NCI-H2196 treated with DMSO at 0.1 percent for 48 hours (cell line): ENCODE results near the gene KIF16B.
"Not testable (repeated sequence)": the region's sequence is repeated elsewhere in the genome, so short reads cannot be mapped to it uniquely, and the experiment has no call there.

Experiments used
- DNase-seq: peaks from one replicate; lab custom pipeline; 2025; ENCODE audit not compliant: unreplicated experiment; lab: John Stamatoyannopoulos, UW

Gene KIF16B

GRCh38 chr20:16596404-16596803, 23.2 kb upstream of the KIF16B start:
- DNase-seq, result not testable (repeated sequence)

- no peak for DNase-seq
Measured at GRCh38 chr20:16595376-16595775, 22.1 kb upstream of the KIF16B start.

DNA sequence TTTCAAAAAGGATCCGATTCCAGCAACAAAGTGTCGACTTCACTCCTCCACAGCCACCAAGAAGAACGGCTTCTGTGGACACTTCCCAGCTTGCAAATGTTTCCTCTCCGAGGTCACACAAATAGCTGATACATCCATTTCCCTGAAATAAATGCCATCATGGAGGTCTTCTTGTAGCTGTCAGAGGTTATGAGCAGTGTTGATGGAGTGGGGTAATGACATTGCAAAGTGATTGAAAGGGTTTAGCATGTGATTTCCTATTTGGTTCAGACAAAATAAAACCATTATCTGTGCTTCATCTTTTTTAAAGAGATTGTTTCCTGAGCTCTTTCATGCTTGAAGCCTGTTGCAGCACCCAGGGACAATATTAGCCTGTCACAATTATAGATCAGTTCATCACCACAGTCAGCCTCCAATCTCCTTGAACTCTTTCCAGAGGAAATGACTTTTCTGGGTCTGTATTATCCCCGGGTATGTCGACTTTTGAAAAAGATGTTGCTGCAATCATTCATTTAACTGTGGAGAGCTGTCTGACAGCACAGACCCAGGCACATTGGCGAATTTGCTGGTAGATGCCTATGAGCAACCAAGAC, 16.9 kb upstream of the KIF16B start:
- no peak for DNase-seq

GRCh38 chr20:16589623-16590022, 16.4 kb upstream of the KIF16B start:
- DNase-seq, result no peak

GRCh38 chr20:16588241-16588640, 15.0 kb upstream of the KIF16B start:
- no peak for DNase-seq

DNA sequence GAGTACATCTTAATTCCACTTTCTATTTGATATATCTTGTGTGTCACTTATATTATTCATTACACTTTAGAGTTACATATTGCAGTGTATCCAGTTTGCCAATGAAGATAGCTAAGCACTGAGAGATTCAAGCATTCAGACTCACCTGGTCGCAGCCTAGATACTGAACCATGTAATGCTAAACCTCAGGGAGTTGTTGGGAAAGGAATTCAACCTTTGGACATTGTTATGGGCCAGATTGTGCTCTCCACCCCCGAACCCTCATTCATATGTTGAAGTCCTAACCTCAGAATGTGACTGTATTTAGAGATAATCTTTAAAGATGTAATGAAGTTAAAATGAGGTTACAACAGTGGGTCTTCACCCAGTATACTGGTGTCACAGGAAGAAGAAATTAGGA, 13.8 kb upstream of the KIF16B start:
- DNase-seq, result no peak

- no peak for DNase-seq
Measured at GRCh38 chr20:16583474-16583873, 10.2 kb upstream of the KIF16B start.

DNA sequence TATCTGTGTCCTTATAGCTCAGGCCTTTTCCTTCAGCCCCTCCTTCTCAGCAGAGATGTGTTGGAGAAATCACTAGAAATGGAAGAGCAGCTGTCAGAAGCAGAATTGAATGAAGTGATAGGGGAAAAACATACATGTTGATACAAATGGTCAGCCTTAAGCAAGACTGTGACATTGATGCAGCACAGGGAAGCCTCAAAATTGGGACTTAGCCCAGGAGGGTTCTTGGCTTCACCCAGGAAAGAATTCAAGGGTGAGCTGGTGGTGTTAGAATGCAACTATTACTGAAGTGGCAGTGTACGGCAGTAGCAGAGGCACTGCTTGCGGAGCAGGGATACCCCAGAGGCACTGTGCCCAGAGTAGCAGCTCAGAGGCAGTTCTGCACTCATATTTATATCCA, 8.0 kb upstream of the KIF16B start:
- DNase-seq, result no peak

DNA sequence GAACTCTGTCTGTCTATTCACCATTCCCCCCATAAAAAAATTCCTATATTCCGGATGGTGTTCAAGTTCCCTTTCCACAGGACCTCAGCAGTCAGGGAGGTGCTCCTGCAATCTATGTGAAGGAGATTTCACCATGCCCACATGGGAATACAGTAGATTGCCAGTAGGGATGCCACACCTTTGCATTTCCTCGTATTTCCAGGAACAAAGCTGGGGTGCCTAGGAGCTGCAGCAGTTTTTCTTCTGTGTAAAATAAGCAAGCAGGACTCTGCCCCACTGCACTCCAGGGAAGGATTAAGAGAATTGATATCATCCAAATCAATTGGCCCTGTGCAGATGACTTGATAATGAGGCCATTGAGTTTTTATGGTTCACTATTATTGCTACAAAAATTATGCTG, 7.4 kb upstream of the KIF16B start:
- no peak for DNase-seq

DNA sequence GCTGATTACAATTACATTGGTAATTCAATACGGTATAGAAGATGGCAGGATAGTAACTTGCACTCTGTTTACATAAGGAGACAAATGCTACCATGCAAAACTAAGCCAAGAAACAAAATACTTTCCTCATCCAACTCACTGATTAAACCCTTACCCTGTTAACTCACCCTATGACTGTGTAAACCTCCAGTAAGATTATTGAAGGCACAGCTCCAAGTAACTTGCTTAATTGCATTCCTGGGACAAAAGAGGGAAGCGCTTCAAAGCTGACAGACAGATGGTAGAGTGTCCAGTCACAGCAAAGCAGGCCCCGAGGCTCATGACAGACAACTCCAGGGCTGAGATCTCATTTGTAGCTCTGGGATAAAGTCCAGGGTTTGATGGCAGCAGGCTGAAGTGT, 6.9 kb upstream of the KIF16B start:
- DNase-seq, result no peak

DNA sequence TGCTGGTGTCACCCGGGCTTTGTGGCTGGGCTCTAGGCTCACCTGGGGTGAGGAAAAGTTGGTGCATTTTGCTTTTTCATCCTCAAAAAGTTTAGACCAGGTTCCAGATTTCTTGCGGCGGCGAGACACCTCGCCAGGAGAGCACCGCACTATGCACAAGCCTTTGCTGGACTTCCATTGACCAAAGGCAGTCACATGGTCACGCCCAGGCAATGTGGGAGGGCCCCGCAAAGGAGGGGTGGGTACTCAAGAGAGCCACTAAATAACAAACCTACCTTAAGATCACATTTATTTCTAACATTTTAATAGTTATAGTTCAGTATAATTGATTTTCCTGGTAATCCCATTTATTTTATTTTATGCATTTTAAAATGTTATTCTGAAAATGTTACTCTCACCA, 3.0 kb upstream of the KIF16B start:
- DNase-seq, result no peak

- DNase-seq, result no peak
Measured at GRCh38 chr20:16575390-16576140, 2.3 kb upstream of the KIF16B start.

- no peak for DNase-seq
Measured at GRCh38 chr20:16574656-16575355, 1.6 kb upstream of the KIF16B start.

DNA sequence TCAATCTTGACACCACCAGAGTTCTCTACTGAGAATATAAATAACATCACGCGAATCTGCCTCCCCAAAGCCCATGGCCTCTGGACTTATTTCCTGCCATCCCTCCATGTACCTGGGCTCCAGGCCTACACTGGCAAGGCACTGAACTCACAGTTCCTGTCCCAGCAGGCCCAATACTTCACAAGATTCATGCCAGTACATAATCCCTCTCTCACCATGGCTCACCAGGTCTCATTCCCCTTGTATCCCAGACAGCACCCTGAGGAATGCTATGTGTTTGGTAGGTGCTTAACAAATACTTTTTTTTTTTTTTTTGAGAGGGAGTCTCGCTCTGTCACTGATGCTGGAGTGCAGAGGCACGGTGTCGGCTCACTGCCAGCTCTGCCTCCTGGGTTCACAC, 1.9 kb downstream of the KIF16B start:
- DNase-seq, result no peak

- DNase-seq, result no peak
Measured at GRCh38 chr20:16569246-16570153, 3.7 kb downstream of the KIF16B start.

GRCh38 chr20:16566080-16566479, 7.2 kb downstream of the KIF16B start:
- DNase-seq, result no peak

- DNase-seq, result not testable (repeated sequence)
Measured at GRCh38 chr20:16564079-16564478, 9.2 kb downstream of the KIF16B start.

DNA sequence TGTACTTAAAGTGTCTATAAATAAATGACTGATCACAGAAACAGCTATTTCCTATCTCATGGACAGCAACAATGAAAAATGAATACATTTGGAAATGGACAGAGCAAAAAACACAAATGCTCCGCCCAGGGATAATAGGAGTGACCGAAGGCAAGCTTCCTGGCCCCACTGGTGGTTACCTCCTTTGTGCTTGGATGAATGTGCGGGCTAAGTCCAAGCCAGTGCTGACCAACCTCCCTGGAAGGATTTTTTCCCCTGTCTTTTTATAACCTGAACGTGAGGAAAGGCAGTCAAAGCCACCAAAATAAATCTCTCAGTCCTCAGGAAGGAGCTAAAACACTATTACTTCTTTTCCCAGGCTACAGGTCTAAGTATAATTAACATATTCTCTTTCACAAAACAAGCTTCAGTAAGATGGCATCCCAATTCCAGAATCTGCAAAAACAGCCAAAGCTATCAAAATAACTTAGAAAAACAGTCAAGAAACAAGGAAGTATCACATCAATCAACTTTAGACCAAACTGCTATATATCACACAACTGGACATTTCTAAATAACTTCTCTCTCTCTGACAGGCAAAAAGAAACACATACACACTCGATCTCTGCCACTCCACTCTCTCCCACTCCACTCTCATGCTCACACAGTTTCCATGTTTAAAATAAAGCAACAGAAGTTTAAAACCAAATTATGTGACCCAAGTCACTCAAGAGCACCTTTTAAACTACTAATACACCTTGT, 10.0 kb downstream of the KIF16B start:
- no peak for DNase-seq

DNA sequence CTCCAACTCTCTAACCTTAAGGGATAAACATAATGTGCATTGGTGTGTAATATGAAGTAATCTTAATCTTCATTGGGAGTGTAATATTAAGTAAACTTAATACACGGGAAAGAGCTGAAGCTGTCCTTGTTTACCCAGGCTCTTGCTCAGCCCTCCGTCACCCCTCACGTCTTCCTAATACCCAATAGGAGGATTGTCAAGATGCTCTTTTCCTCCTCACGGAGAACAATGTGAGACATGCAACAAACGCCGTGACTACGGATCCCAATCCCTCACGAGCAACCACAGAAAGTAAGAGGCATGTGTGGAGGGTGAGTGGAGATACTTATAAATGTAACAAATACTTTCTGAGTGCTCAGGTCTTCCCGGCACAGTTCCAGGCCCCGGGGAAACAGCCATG, 11.0 kb downstream of the KIF16B start:
- no peak for DNase-seq

DNA sequence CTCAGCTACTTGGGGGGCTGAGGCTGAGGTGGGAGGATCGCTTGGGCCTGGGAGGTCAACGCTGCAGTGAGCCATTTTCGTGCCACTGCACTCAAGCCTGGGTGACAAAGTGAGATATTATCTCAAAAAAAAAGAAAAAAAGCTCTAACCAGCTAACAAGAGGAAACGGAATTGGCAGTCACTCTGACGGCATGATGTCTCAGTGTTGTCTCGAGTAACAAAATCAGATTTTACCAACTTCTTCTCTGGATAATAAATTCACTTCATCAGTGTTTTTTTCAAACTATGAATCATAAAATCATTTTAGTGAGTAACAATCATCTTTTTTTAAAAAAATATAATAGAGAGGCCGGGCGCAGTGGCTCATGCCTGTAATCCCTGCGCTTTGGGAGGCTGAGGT, 12.6 kb downstream of the KIF16B start:
- no peak for DNase-seq

DNA sequence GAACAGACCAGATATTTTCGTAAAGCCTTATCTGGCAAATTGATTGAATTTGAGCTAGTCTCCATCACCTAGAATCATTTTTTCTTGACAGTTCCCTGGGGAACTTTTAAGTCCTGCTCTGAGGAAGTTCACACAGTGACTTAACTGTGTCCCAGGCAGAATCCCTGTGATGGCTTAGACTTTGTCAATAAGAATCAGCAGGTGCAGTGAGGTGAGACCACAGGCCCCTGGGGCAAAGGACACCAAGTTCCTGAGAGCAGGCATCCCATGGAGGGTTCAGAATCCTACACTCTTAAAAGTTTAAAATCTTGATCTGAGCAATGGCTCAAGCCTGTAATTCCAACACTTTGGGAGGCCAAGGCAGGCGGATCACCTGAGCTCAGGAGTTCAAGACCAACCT, 13.0 kb downstream of the KIF16B start:
- DNase-seq, result no peak
